ENCODE measurements around the gene MGMT.

Gene MGMT

DNA sequence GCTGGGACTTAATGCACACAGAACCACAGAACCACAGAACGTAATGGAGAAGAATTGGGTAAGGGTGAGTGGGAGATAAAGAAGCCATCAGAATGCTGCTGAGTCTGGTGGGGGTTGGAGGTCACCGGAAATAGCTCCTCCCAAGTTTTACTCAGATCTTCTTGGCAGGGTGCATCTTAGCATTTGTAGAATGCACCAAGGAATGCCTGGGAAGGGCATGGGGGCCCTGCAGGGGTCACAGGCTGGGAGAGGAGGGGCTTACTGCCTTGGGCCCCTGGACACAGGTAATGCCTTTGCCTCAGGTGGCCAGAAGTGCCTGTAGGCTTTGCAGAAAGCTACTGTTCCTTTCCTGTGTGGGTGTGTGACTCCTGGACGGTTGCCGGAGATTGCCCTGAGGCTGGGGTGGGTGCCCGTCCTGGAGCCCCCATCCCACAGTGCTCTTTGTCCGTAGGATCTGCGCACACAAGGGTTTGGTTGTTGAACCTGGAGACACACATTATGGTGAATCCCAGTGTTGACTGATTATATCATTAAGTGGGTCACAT is 55.1 kb downstream of the MGMT start:
- DNase-seq = no peak

GRCh38 chr10:129523031-129523722 is 56.1 kb downstream of the MGMT start:
- DNase-seq = no peak

GRCh38 chr10:129523723-129524316 is 56.8 kb downstream of the MGMT start:
- DNase-seq = no peak

GRCh38 chr10:129524936-129525335 is 57.9 kb downstream of the MGMT start:
- no peak for DNase-seq

GRCh38 chr10:129525401-129525801 is 58.4 kb downstream of the MGMT start:
- no peak for DNase-seq

DNA sequence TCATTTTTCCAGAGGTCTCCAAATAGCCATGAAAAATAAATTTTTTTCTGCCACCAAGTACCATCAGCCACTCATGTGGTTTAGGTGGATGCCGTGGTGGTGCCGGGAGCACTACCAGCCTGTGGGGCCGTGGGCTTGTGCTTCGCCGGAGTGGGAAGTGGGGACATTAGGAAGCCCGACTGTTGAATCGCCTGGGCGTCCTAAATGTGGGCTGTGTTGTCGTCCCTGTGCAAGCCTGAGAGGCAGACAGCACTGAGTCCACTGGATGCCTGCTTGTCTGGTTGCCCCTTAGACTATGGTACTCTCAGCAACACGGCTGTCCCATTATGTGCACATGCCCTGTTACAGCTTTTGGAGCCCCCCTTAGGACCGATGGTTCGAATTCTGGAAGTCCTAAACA is 59.9 kb downstream of the MGMT start:
- no peak for DNase-seq

GRCh38 chr10:129528376-129528978 is 61.4 kb downstream of the MGMT start:
- DNase-seq = no peak

DNA sequence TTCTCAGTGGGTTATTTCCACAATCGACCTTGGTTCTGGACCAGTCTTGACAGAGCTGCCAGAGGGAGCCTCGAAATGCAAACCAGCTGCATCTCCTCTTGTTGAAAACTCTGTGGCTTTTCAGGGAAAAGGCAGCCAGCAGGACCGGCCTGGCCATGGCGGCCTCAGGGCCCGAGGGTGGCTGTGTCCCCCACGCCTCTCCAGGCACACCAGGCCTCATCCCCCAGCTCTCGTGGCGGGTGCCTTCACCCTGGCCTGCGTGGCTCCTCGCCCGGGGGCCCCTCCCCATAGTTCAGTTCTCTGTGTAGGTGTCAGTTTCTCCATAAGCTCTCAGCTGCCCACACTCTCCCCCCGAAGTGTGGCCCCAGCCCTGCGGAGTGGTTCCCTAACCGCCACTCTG is 63.5 kb downstream of the MGMT start:
- DNase-seq = no peak

DNA sequence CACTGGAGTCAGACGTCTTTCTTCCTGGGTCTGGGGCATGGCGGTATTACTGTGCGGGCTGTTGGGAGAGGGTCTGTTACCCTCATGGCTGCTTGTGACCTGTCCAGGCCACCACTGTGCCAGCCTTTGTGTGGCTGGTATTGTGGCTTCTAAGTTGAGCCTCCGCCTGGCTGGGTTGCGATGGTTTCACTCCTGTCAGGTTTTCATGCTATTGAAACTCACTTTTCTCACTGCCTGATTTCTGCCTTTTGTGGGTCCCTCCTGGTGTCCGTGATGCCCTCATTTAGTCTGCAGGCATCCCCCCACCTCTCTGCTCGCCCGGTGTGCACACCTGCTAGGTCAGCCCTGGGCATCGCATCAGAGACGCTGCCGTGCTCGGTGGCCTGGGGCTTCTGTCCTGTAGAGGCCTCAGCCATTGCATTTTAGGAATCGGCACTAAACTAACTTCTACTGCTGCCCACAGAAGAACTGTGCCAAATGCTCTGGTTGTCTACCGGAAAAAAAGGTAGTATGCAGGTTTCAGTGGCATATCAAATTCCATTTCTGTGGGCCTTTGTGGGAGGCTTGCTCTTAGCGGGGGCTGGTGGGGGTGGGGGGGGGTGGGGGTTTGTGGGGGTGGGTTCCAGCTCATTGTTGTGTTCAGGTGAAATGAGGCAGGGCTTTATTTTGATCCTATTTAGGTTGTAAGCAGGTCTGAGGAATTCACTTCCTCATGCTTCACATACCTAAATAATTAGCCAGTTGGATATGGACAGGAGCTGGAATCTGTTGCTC is 64.3 kb downstream of the MGMT start:
- no peak for DNase-seq

DNA sequence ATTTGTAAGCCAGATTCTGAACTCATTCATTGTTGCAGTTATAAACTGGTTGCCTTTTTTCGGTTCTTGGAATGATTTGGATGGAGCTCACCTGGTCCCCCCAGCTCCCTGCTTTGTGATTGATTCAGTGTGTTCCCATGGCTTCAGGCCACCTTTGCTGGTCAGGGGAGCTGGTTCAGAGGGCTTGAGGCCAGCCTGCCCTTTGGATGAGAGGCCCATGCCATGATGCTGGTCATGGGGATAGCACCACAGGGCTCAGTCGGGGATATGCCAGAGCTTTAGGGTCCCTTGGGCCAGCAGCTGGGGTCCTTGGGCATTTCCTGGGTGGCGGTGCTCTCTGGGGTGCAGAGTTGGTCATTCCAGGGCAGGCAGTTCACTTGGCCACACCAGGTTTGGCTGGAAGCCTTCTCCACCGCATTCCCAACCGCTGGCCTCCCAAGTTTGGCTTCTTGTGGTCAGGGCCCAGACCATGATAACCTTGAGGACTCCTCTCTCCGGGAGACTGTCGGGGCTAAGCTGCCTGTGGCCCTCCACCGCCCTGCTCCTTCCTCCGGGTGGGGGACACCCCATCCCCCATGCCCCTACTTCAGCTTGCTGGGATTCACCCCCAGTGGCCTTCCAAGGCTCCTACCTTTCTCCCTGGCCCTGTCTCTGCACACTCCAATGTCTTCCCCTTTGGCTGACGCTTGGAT is 65.1 kb downstream of the MGMT start:
- no peak for DNase-seq

DNA sequence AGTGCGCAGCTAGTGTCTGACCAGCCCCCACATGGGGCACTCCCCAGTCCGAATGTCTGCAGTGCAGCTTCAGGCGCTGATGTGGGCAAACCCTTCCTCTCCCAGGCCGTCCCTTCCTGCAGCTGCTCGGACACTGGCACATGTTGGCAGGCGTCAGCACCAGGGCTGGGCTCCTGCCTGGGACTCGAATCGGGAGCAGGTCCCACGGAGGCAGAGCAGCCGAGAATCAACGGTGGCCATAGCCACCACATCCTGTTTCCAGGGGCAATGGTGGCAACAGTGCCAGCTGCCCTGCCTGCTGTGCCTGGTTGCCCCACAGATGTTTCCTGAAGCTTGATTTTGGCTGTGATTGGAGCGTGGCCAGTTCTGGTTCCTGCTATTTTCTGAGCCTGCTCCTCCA is 65.8 kb downstream of the MGMT start:
- no peak for DNase-seq

DNA sequence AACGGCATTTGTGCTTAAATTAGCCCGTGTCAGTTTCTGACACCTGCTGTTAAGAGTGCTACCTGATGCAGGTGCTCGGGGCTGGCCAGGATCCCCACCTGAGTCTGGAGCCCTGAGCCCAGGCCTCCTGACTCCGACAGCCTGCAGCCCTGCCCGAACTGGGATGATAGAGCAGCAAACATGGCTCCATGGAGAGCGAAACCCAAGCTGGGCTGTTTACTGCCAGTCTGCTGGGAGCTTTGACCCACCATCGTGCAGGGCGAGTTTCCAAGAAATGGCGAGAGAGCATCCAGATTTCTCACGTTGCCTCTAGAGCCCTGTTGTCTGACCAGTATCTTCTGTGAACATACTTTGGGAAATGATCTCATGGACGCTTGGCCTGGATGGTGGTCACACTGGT is 66.2 kb downstream of the MGMT start:
- DNase-seq = no peak

DNA sequence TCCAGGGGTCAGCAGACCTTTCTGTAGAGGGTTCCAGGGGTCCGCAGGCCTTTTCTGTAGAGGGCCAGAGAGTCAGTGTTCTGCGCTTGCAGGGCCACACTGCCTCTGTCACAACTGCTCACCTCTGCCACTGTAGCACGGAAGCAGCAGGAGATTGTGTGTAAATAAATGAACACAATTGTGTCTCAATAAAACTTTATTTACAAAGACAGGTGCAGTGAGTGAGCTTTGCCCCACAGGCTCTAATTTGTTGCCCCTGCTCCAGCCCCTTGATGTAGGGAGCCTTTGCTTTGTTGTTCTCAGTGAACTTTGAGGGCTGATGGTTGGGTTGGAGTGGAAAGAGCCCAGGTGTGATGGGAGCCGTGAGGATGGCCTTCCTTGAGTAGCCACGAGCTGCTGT is 67.8 kb downstream of the MGMT start:
- DNase-seq = no peak

DNA sequence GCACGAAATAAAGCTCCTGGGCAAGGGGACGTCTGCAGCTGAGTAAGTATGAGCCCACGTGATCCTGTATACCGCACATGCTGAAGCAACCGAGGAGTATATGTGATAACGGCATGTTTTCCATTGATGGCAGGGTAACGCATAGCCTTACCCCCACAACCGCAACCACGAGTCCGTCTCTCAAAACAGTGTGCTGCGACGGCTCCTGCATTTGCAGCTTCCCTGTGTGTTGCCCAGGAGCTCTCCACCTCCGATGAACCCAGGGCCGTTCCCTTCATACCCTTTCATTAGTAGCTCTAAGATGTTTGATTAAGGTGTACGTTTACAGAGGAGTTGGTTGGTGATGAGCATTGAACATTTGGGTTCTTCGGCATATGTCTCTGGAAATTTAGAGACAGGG is 69.3 kb downstream of the MGMT start:
- no peak for DNase-seq

DNA sequence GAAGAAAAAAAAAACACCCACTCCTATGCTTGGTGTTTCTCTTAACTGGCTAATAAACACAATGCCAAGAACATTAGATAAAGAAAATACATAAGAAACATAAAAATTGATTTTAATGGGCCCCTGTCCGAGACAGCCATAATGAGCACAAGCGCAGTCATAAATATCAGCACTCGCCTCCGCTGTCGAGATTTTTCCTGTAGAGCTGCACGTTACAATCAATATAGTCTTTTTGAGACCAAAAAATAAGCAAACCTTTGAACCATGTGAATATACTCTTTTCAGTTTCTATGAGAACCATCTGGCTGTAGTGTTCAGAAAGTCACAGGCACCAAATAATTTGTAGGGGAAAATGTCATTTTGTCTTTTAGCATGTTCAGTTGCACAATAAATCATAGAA is 70.1 kb downstream of the MGMT start:
- no peak for DNase-seq

GRCh38 chr10:129538236-129538635 is 71.2 kb downstream of the MGMT start:
- no peak for DNase-seq

DNA sequence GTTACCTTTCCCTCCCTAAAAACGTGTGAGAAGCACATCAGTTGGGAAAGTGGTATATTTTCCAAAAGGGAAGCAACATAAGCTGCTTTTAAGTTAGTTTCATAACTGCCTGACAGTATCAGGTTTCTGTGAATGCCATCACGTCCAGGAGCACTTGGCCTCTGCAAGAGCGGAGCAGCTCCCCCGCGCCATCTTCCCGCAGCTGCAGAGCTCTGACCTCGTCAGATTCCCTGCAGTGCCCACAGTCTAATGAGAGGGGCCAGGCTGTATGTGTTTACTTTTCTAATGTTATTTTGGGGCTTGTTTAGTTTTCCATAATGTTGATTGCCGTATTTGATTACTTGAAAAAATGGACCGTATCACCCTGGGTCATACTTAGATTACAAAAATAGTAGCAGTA is 74.2 kb downstream of the MGMT start:
- no peak for DNase-seq

DNA sequence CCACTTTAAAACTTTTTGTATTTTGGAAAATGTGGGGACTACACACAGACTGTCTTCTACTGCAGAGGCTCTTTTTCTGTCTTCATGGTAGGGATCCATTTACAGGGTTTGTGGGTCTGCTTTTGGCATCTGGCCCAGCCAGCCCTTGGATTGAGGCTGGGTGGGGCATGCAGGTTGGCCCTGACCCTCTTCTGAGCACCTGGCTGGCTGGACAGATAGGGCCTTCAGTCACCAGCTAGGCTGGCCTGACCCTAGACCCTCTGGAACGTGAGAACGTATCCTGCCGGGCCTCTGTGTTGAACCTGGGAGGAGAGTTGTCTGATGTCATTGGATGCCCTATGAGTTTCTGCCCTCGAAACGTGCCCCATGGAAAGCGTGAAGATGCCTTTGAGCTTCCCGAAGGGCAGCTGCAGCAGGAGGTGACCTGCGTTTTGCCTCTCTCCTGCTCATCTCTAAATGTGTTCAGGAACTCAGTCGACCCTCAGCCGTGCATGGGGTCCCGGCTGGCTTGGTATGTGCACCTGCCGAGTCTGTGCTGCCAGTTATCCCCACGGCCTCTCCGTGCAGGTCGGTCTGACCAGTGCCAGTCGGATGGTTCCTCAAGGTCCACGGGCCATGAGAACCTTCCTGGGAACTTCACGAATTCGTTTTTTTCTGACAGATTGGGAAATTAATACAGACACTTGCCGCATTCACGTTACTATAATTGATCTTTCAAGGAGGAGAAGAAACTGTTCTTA is 74.9 kb downstream of the MGMT start:
- DNase-seq = no peak

DNA sequence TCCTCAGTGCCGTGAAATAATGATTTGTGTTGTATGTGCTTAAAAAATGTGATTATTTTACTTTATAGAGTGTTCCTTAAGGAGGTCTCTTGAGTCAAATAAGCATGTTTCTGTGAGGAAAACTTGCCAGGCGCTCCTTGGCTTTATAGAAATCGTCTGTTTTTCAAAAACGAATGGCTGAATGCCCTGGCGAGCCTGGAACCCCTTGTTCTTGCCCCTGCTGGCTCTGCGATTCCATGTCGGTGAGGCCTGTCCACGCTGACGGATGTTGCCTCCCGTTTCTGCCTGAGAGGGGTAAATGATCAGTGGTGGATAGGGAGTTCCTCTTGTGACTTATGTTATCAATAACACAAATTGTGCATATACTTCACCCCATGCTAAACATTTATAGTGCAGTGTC is 75.5 kb downstream of the MGMT start:
- no peak for DNase-seq

GRCh38 chr10:129544205-129545202 is 77.5 kb downstream of the MGMT start:
- DNase-seq = no peak

- DNase-seq = no peak
Observed at GRCh38 chr10:129545261-129545660, 78.2 kb downstream of the MGMT start.
